Thoracic aorta (tissue), 2 donors: Measurements from ENCODE around the gene BAG5. TPM values are rescaled to one million over a fixed set of nuclear protein-coding genes. Genes with fewer than 3 reads are reported as not detected.
A peak's percentile ranks its signal among the peaks of the same experiment; 100 is the strongest.

Experiments used
- ATAC-seq: fragments of 150-250 bp; one replicate; pipeline ENCODE4 v1.8.0; 2017; ENCODE audit warnings: low read depth; ENCODE audit not compliant: insufficient number of reproducible peaks, low FRiP score
- DNase-seq: peaks from one replicate; pipeline ENCODE4 v3.0.0-alpha.2; 2020; ENCODE audit warnings: low spot score
- H3K27ac ChIP-seq, 2 donors: fragments of 200-600 bp; sonication (generic); 1 replicate in 1 of 2; 2 replicates in 1 of 2; pipeline ENCODE4 v1.5.1; 2016; ENCODE audit warnings: mild to moderate bottlenecking in 2 of 2, moderate library complexity in 2 of 2
- H3K27me3 ChIP-seq: fragments of 200-600 bp; sonication (generic); replicated peaks from 2 replicates; pipeline ENCODE4 v1.6.0; 2016; ENCODE audit warnings: mild to moderate bottlenecking; ENCODE audit not compliant: insufficient read depth
- H3K36me3 ChIP-seq: fragments of 200-600 bp; sonication (generic); one replicate; pipeline ENCODE4 v1.5.1; 2016
- H3K4me1 ChIP-seq, 2 donors: fragments of 200-600 bp; sonication (generic); 1 replicate in 1 of 2; 2 replicates in 1 of 2; pipeline versions ENCODE4 v1.5.1 to v1.6.0; 2016; ENCODE audit warnings: low read depth in 2 of 2, mild to moderate bottlenecking in 1 of 2; ENCODE audit not compliant: control insufficient read depth in 1 of 2
- H3K4me3 ChIP-seq: fragments of 200-600 bp; sonication (generic); 2 replicates; pipeline ENCODE4 v1.5.1; 2016; ENCODE audit warnings: mild to moderate bottlenecking
- H3K9me3 ChIP-seq: fragments of 200-600 bp; sonication (generic); 2 replicates; pipeline ENCODE4 v1.5.1; 2016
- total RNA-seq, 2 donors: library from RNA; depleted of rRNA; stranded (reverse); fragments of >200 nt; gene quantifications; one replicate each; pipeline versions ENCODE4 v1.1.0 to v1.2.3, GENCODE V29; 2016
- TF ChIP-seq, protein P1 (sequence below): fragments of 200-600 bp; sonication (generic); IDR thresholded peaks from one replicate; pipeline ENCODE4 v1.5.1; 2019; ENCODE audit warnings: antibody characterized with exemption

BAG5 gene
- total RNA-seq, 2 donors from 2014 or later, result 21.0 to 34.9 TPM

DNA sequence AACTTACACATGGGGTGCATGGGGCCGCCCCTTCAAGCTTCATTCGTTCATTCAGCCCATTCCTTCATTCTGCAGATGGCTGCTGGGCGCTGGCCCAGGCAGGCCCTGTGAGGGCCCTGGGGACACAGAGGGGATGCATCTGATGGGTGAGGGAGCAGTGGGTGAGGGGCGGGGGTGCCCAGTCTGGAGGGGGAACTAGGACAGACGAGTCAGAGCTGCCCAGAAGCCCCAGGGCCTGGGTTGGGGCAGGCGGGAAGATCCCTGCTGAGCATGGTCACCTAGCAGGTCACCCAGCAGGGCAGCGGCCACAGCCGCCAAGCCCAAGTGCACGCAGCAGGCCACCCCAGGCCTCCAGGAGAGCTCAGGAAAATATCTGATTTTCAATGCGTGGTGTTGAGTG is 19.3 kb downstream of the BAG5 start:
- H3K9me3 ChIP-seq, result no peaks in the 10 kb centered on the region
- H3K27me3 ChIP-seq, result no peaks in the 10 kb centered on the region
- H3K4me1 ChIP-seq, result peaks cover 51 to 73% of the 10 kb centered on the region in 2 donors
- no peak for DNase-seq
- peak overlapping the region; percentile 43 for H3K4me3 ChIP-seq
- no peak for ATAC-seq
- no peaks in the 10 kb centered on the region for H3K36me3 ChIP-seq
- H3K27ac ChIP-seq, result peak overlapping the region in 1 of 2 donors; percentile 94
- TF ChIP-seq, protein P1, sequence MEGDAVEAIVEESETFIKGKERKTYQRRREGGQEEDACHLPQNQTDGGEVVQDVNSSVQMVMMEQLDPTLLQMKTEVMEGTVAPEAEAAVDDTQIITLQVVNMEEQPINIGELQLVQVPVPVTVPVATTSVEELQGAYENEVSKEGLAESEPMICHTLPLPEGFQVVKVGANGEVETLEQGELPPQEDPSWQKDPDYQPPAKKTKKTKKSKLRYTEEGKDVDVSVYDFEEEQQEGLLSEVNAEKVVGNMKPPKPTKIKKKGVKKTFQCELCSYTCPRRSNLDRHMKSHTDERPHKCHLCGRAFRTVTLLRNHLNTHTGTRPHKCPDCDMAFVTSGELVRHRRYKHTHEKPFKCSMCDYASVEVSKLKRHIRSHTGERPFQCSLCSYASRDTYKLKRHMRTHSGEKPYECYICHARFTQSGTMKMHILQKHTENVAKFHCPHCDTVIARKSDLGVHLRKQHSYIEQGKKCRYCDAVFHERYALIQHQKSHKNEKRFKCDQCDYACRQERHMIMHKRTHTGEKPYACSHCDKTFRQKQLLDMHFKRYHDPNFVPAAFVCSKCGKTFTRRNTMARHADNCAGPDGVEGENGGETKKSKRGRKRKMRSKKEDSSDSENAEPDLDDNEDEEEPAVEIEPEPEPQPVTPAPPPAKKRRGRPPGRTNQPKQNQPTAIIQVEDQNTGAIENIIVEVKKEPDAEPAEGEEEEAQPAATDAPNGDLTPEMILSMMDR, result no peak

DNA sequence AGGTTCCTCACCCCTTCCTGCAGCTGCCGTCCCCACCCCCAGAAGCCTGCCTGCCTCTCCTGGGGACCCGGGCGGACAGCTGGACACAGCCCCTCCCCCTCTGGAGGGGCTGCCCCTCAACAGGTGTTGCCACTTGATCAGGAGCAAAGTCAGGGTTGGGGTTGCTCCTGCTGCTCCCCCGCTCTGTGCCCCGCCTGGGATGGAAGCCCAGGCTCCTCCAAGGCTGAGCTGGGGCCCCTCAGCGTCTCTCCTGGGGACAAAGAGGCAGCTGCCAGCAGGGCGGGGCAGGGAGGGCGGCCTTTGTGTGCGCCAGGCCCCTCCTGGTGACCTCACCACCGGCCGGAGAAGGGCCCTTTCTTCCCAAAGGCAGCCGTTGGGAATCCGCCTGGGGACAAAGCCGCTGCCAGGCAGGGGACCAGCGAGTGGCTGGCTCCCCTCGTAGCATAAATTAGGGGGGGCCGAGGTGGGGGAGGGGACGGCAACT is 19.8 kb downstream of the BAG5 start:
- H3K36me3 ChIP-seq, result no peaks in the 10 kb centered on the region
- H3K4me3 ChIP-seq, result peak overlapping the region; percentile 43
- H3K27me3 ChIP-seq, result no peaks in the 10 kb centered on the region
- DNase-seq (no peak), ATAC-seq (no peak)
- H3K27ac ChIP-seq, result peak overlapping the region; percentile 71 to 94
- no peaks in the 10 kb centered on the region for H3K9me3 ChIP-seq
- peaks cover 51 to 74% of the 10 kb centered on the region in 2 donors for H3K4me1 ChIP-seq
- TF ChIP-seq, protein P1, result no peak

DNA sequence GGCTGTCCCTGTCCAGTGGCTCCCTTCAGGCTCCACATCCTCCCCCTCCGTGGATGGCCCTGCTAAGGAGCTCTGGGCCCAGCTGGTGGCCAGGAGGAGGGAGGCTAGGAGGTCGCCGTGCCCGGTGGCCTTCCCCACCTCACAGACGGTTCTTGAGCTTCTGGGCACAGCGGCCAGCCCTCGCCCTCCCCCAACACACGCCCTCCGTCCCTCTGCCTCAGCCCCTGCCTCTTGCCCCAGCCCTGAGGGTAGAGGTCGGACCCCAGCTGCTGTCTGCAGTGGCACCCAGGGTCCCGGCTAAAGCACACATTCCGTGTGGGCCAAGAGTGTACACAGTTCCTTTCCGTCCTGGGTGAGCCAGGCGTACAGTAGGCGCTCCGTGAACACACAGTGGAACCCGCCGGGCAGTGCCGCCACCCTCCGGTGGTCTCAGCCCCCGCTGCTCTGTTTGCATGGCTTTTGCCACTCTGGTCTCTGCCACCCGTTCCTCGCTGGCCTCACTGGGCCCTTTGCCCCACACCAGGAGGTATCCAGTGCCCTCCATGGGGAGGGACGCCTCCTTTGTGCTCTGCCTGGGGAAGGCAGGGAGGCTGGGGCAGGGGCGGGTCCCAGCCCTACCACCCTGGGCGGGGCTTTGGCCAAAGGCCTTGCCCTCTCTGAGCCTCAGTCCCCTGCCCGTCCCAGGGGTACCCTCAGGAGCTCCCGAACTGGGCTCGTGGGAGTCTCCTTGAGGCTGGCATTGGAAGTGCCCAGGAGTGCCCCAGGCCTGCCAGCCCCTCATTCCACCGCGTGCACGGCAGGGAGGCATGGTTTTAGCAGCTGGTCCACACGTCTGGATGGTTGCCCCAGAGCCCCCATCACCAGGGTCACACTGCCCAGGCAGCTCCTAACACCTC is 20.5 kb downstream of the BAG5 start:
- no peak for ATAC-seq
- TF ChIP-seq, protein P1, result no peak
- Histone ChIP-seq H3K9me3 (no peaks in the 10 kb centered on the region), H3K36me3 (no peaks in the 10 kb centered on the region), H3K27me3 (no peaks in the 10 kb centered on the region), H3K4me1 (peaks cover 51 to 74% of the 10 kb centered on the region in 2 donors), H3K27ac (peak overlapping the region; percentile 71 to 94), H3K4me3 (peak overlapping the region; percentile 43)
- DNase-seq, result no peak

DNA sequence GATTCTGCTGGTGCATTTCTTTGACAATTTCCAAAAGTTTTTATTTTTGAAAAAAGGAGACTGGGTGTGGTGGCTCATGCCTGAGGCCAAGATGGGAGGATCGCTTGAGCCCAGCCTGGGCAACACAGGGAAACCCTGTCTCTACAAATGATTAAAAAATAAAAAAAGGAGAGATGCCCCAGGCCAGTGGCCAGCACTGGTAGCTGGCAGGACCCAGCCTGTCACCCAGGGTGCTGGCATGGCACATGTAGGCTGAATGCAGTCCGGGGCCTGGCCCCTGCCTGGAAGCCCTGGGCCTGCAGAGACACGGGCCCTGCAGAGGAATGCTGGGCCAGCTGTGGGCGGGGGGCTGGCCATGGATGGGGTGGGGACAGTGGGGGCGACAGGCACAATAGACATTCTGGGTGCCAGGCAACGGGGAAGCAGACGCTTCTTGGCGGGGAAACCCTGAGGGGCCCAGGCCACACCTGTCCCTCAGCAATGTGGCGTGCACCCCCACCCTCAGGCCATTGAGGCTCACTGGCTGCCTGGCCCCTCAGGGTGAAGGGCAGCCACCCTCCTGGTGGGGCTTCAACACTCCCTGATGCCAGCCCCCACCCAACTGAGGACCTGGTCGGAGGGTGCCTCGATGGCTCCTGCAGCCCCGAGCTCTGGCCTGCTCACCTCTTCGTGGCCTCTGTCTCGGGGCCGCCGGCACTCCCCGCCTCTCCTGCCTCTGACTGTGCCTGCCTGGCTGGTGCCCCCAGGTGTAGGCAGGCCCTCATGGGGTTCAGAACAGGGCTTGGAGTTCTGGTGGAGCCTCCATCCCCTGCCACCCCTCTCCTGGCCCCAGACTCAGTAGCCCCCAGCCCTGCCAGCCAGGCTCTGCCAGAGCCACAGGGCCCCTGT is 21.4 kb downstream of the BAG5 start:
- H3K4me1 ChIP-seq, result peaks cover 51 to 66% of the 10 kb centered on the region in 2 donors
- peak overlapping the region; percentile 71 to 94 for H3K27ac ChIP-seq
- H3K27me3 ChIP-seq, result no peaks in the 10 kb centered on the region
- H3K4me3 ChIP-seq, result peak overlapping the region; percentile 13
- DNase-seq (no peak), ATAC-seq (no peak)
- TF ChIP-seq, protein P1, result no peak
- no peaks in the 10 kb centered on the region for H3K9me3 ChIP-seq
- H3K36me3 ChIP-seq, result no peaks in the 10 kb centered on the region
